H9 (cell line): ENCODE data around the gene C3orf20. TPM values are rescaled to one million over a fixed set of nuclear protein-coding genes. Genes with fewer than 3 reads are reported as not detected.

Source experiments
- DNase-seq: peaks from one replicate; pipeline ENCODE4 v3.0.0-alpha.2; 2017
- H2AFZ ChIP-seq: one replicate; pipeline ENCODE4 v1.6.1; 2013; ENCODE audit warnings: mild to moderate bottlenecking, low read length, control low read depth, moderate library complexity
- H2AK5ac ChIP-seq: 2 replicates; pipeline ENCODE4 v1.6.1; 2013; ENCODE audit warnings: low read length, control low read depth, mixed read lengths; ENCODE audit not compliant: insufficient read length
- H2BK120ac ChIP-seq: one replicate; pipeline ENCODE4 v1.6.1; 2013; ENCODE audit warnings: low read depth, mild to moderate bottlenecking, low read length, control low read depth, inconsistent platforms; ENCODE audit not compliant: poor library complexity, severe bottlenecking
- H2BK12ac ChIP-seq: 2 replicates; pipeline ENCODE4 v1.6.1; 2013; ENCODE audit warnings: low read length, control low read depth, mixed read lengths, low read depth; ENCODE audit not compliant: insufficient read length
- H2BK15ac ChIP-seq: 2 replicates; pipeline ENCODE4 v1.6.1; 2013; ENCODE audit warnings: low read depth, low read length, control low read depth
- H2BK20ac ChIP-seq: one replicate; pipeline ENCODE4 v1.6.1; 2013; ENCODE audit warnings: low read depth, mild to moderate bottlenecking, low read length, control low read depth, inconsistent platforms; ENCODE audit not compliant: poor library complexity, severe bottlenecking
- H2BK5ac ChIP-seq: 2 replicates; pipeline ENCODE4 v1.6.1; 2013; ENCODE audit warnings: low read length, control low read depth, mixed read lengths; ENCODE audit not compliant: insufficient read length
- H3K14ac ChIP-seq: 2 replicates; pipeline ENCODE4 v1.6.1; 2013; ENCODE audit warnings: low read length, control low read depth; ENCODE audit not compliant: insufficient read depth
- H3K18ac ChIP-seq: 2 replicates; pipeline ENCODE4 v1.6.1; 2013; ENCODE audit warnings: low read depth, mild to moderate bottlenecking, mixed read lengths, low read length, control low read depth; ENCODE audit not compliant: insufficient read length
- H3K23ac ChIP-seq: 2 replicates; pipeline ENCODE4 v1.6.1; 2013; ENCODE audit warnings: low read length, control low read depth, mixed read lengths, low read depth; ENCODE audit not compliant: insufficient read length
- H3K23me2 ChIP-seq: 2 replicates; pipeline ENCODE4 v1.6.1; 2013; ENCODE audit warnings: low read depth, mild to moderate bottlenecking, mixed read lengths, low read length, control low read depth; ENCODE audit not compliant: insufficient read length, poor library complexity, severe bottlenecking
- H3K27ac ChIP-seq: 2 replicates; pipeline ENCODE4 v1.5.1; 2013; ENCODE audit warnings: low read length, control low read depth, mixed read lengths, low read depth; ENCODE audit not compliant: insufficient read length
- H3K27me3 ChIP-seq: 2 replicates; pipeline ENCODE4 v1.6.1; 2013; ENCODE audit warnings: low read length, control low read depth, inconsistent platforms; ENCODE audit not compliant: insufficient read depth
- H3K4ac ChIP-seq: 2 replicates; pipeline ENCODE4 v1.6.1; 2013; ENCODE audit warnings: low read depth, mild to moderate bottlenecking, control low read depth, inconsistent platforms, low read length, moderate library complexity
- H3K4me1 ChIP-seq: 2 replicates; pipeline ENCODE4 v1.6.1; 2013; ENCODE audit warnings: low read length, control low read depth, inconsistent platforms; ENCODE audit not compliant: insufficient read depth
- H3K4me2 ChIP-seq: 2 replicates; pipeline ENCODE4 v1.6.1; 2013; ENCODE audit warnings: low read length, control low read depth, mixed read lengths; ENCODE audit not compliant: insufficient read length, insufficient read depth
- H3K56ac ChIP-seq: 2 replicates; pipeline ENCODE4 v1.6.1; 2013; ENCODE audit warnings: low read depth, mild to moderate bottlenecking, mixed read lengths, low read length, control low read depth; ENCODE audit not compliant: insufficient read length
- H3K79me1 ChIP-seq: 2 replicates; pipeline ENCODE4 v1.6.1; 2013; ENCODE audit warnings: low read depth, mild to moderate bottlenecking, moderate library complexity, low read length, control low read depth, inconsistent platforms; ENCODE audit not compliant: insufficient read depth, poor library complexity, severe bottlenecking
- H3K79me2 ChIP-seq: 2 replicates; pipeline ENCODE4 v1.6.1; 2013; ENCODE audit warnings: low read length, control low read depth, inconsistent platforms; ENCODE audit not compliant: insufficient read depth
- H3K9ac ChIP-seq: 2 replicates; pipeline ENCODE4 v1.6.1; 2013; ENCODE audit warnings: low read length, control low read depth, mixed read lengths; ENCODE audit not compliant: insufficient read length; ENCODE audit errors: extremely low read depth
- H3K9me3 ChIP-seq: one replicate; pipeline ENCODE4 v1.6.1; 2013; ENCODE audit warnings: low read depth, low read length, inconsistent platforms; ENCODE audit not compliant: control insufficient read depth
- H3T11ph ChIP-seq: one replicate; pipeline ENCODE4 v1.6.1; 2013; ENCODE audit warnings: mild to moderate bottlenecking, low read length, control low read depth, inconsistent platforms
- H4K20me1 ChIP-seq: one replicate; pipeline ENCODE4 v1.6.1; 2013; ENCODE audit not compliant: control insufficient read depth, insufficient read length, insufficient read depth
- H4K5ac ChIP-seq: 2 replicates; pipeline ENCODE4 v1.6.1; 2013; ENCODE audit warnings: low read depth, mild to moderate bottlenecking, mixed read lengths, low read length, control low read depth; ENCODE audit not compliant: insufficient read length
- H4K8ac ChIP-seq: replicated peaks from 2 replicates; pipeline ENCODE4 v1.6.1; 2013; ENCODE audit warnings: low read length, control low read depth, mixed read lengths, low read depth; ENCODE audit not compliant: insufficient read length
- H4K91ac ChIP-seq: 2 replicates; pipeline ENCODE4 v1.6.1; 2013; ENCODE audit warnings: low read depth, mild to moderate bottlenecking, moderate library complexity, mixed read lengths, low read length, control low read depth; ENCODE audit not compliant: insufficient read length
- H3K27ac Mint-ChIP-seq, 3 experiments: 2 replicates in 2 of 3; 3 replicates in 1 of 3; pipeline ENCODE4 v1.8.0; 2020 to 2021; ENCODE audit warnings: mixed read lengths in 3 of 3, mild to moderate bottlenecking in 1 of 3, moderate library complexity in 1 of 3
- H3K27me3 Mint-ChIP-seq: 2 replicates; pipeline ENCODE4 v1.8.0; 2021; ENCODE audit warnings: low read depth, mild to moderate bottlenecking, moderate library complexity, mixed read lengths
- H3K36me3 Mint-ChIP-seq, 3 experiments: 2 replicates in 2 of 3; 3 replicates in 1 of 3; pipeline ENCODE4 v1.8.0; 2020 to 2021; ENCODE audit warnings: low read depth in 3 of 3, mixed read lengths in 3 of 3; ENCODE audit not compliant: insufficient read depth in 1 of 3
- H3K4me1 Mint-ChIP-seq, 2 experiments: 2 replicates each; pipeline ENCODE4 v1.8.0; 2020; ENCODE audit warnings: mixed read lengths in 2 of 2
- H3K4me3 Mint-ChIP-seq, 2 experiments: 2 replicates in 1 of 2; 3 replicates in 1 of 2; pipeline ENCODE4 v1.8.0; 2020 to 2021; ENCODE audit warnings: mild to moderate bottlenecking in 2 of 2, mixed read lengths in 2 of 2, moderate library complexity in 1 of 2
- H3K9me3 Mint-ChIP-seq, 2 experiments: 2 replicates in 1 of 2; 3 replicates in 1 of 2; pipeline ENCODE4 v1.8.0; 2020; ENCODE audit warnings: mild to moderate bottlenecking in 2 of 2, mixed read lengths in 2 of 2, moderate library complexity in 1 of 2
- WGBS: extraction: QIAGEN DNeasy Blood & Tissue Kit; methylation state at CpG from one replicate; pipeline ENCODE4 v1.1.7; 2013; ENCODE audit warnings: missing lambda C conversion rate, low lambda C conversion rate, mixed read lengths; ENCODE audit not compliant: insufficient read length; ENCODE audit errors: extremely low coverage; 5-methylcytosine and 5-hydroxymethylcytosine counted together
- total RNA-seq: library from RNA; stranded (reverse); gene quantifications from 2 replicates; pipeline ENCODE4 v1.2.1, GENCODE V29; 2021
- TF ChIP-seq, protein P1 (sequence below): fragments of 200-600 bp; sonication (generic); conservative IDR thresholded peaks from 3 replicates; pipeline ENCODE4 v1.8.0; 2021; ENCODE audit warnings: antibody characterized with exemption, mild to moderate bottlenecking

The C3orf20 gene
- total RNA-seq, 1 experiment from 2014 or later = not detected

DNA sequence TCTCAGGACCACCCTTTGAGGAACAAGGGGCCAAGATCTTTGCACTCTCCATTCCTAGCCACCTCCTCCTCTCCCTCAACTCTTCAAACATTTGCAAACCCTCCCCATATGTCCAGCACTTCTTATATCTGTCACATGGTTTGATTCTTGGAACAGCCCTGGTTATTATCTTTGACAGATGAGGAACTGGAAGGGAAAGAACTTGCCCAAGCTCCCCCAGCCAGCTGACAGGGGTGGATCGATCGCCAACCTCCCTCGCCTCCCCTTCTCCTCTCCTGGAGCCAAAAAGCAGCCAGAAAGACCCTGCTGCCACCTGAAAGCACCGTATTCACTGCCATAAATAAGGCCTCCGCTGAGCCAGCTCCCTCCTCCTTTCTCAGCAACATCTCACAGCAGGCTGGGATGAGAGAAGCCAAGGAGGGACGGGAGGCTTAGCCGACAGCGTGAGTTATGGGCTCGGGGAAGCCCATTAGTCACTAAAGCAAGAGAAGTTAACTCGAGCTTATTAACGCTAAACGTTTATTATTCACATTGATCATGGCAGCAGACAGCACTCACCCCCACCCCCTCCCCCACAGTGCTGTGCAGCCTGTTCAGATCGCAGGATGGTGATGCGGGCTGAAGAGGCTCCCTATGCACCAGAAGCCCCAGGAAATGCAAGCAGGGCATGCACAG, 121.6 kb downstream of the C3orf20 start:
- no peaks in the 10 kb centered on the region for H3K27me3 ChIP-seq
- no peak overlapping the region for H3K9ac ChIP-seq
- no peak overlapping the region for H2BK5ac ChIP-seq
- H3K14ac ChIP-seq = no peak overlapping the region
- no peak overlapping the region for H3K4me2 ChIP-seq
- Mint-ChIP-seq H3K4me1 (peaks cover under 1 to 34% of the 10 kb centered on the region in 2 experiments; a peak in 3 of 4 replicates), H3K27ac (no peak overlapping the region), H3K27me3 (peaks cover 7% of the 10 kb centered on the region), H3K4me3 (no peak overlapping the region; a peak in 1 of 5 replicates), H3K36me3 (no peaks in the 10 kb centered on the region), H3K9me3 (no peaks in the 10 kb centered on the region)
- H2BK15ac ChIP-seq = no peak overlapping the region
- no peaks in the 10 kb centered on the region for H3K9me3 ChIP-seq
- H2BK20ac ChIP-seq = no peak overlapping the region
- WGBS = no CpG with 5 or more reads among the region's 14 CpGs
- no peak overlapping the region for H3K23ac ChIP-seq
- no peaks in the 10 kb centered on the region for H3K79me1 ChIP-seq
- no peaks in the 10 kb centered on the region for H3K23me2 ChIP-seq
- H4K8ac ChIP-seq = no peak overlapping the region
- H3K18ac ChIP-seq = no peak overlapping the region
- H2BK120ac ChIP-seq = no peak overlapping the region
- no peak for DNase-seq
- no peak overlapping the region for H4K5ac ChIP-seq
- H3K79me2 ChIP-seq = no peaks in the 10 kb centered on the region
- no peak overlapping the region for H2AK5ac ChIP-seq
- H4K91ac ChIP-seq = no peak overlapping the region
- H3K4ac ChIP-seq = no peak overlapping the region
- no peak overlapping the region for H3K27ac ChIP-seq
- H3T11ph ChIP-seq = no peak overlapping the region
- H3K56ac ChIP-seq = no peak overlapping the region
- H4K20me1 ChIP-seq = no peaks in the 10 kb centered on the region
- TF ChIP-seq, protein P1, sequence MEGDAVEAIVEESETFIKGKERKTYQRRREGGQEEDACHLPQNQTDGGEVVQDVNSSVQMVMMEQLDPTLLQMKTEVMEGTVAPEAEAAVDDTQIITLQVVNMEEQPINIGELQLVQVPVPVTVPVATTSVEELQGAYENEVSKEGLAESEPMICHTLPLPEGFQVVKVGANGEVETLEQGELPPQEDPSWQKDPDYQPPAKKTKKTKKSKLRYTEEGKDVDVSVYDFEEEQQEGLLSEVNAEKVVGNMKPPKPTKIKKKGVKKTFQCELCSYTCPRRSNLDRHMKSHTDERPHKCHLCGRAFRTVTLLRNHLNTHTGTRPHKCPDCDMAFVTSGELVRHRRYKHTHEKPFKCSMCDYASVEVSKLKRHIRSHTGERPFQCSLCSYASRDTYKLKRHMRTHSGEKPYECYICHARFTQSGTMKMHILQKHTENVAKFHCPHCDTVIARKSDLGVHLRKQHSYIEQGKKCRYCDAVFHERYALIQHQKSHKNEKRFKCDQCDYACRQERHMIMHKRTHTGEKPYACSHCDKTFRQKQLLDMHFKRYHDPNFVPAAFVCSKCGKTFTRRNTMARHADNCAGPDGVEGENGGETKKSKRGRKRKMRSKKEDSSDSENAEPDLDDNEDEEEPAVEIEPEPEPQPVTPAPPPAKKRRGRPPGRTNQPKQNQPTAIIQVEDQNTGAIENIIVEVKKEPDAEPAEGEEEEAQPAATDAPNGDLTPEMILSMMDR = no peak
- H2AFZ ChIP-seq = no peak overlapping the region
- no peaks in the 10 kb centered on the region for H3K4me1 ChIP-seq
- no peak overlapping the region for H2BK12ac ChIP-seq
